ENCODE data around the gene CELF4.
A peak's percentile ranks its signal among the peaks of the same experiment; 100 is the strongest.

The CELF4 gene

DNA sequence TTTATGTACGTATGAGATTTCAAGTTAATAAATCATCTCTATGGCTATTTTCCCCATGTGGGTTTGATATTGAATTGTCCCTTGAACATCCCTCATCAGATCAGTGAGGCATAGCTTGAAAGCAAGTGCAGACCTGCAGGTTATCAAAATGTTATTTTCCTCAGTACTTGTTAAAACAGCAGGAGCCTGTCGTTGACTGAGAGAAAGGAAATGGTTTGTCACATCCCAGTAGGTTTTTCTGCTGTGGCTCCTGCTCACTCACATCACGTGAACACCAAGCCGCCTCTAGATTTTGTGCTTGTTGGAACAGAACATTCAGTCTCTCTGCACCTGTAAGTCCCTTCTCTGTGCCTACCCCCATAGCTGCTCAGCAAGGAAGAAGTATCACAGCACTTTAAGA lies 340.3 kb downstream of the CELF4 start:
- DNase-seq: no peak
- intact Hi-C loops (cut with DNase I): no loop called here

DNA sequence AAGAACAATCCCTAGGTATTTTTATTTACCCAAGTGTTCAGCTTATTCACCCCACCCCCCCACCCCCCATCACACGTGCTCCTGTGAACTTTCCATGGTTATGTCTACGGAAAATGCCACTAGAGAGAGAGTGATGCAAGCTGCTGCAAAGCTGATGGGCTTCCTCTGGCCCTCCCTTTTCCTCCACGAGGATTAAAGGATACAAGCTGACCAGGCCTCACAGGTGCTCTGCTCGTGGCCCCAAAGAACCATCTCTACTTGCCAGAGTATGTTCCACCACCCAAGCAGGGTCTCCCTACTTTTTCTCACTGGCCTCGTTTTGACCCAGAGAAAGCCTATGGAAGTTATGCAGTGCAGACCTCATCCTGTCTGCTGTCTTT lies 342.6 kb downstream of the CELF4 start:
- no peak for DNase-seq
- intact Hi-C loops (cut with DNase I): no loop called here

- intact Hi-C loops (cut with DNase I): no loop called here
- peak in 1 of 10 donors; percentile 59 for DNase-seq
Measured at GRCh38 chr18:37222354-37222998, 343.1 kb downstream of the CELF4 start.

DNA sequence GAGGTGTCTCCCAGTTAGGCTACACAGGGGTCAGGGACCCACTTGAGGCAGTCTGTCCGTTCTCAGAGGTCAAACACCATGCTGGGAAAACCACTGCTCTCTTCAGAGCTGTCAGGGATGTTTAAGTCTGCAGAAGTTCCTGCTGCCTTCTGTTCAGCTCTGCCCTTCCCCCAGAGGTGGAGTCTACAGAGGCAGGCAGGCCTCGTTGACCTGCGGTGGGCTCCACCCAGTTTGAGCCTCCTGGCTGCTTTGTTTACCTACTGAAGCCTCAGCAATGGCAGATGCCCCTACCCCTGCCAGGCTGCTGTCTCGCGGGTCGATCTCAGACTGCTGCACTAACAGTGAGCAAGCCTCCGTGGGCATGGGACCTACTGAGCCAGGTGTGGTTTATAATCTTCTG lies 346.3 kb downstream of the CELF4 start:
- intact Hi-C loops (cut with DNase I): no loop called here
- no peak for DNase-seq

GRCh38 chr18:37218022-37218590 lies 347.5 kb downstream of the CELF4 start:
- intact Hi-C loops (cut with DNase I): no loop called here
- no peak for DNase-seq

- intact Hi-C loops (cut with DNase I): no loop called here
- DNase-seq: no peak
Measured at GRCh38 chr18:37210781-37211180, 354.8 kb downstream of the CELF4 start.

DNA sequence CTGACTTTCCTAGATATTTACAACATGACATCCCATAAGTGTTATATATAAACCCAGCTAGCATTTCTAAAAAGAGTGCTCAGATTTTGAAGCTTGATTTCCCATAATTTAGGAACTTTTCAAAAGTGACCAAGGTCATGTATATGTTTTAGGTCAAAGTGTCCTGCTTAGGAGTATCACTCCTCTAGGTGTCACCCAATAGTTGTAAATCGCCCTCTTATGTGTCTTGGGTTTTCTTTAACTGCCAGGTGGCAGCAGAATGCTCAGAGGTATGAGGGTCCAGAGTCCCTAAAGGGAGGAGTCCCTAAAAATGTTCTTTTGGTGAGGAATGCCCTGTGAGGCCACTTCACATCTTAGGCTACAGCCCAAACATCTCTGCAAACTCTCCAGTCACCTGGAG lies 358.3 kb downstream of the CELF4 start:
- no peak for DNase-seq
- intact Hi-C loops (cut with DNase I): no loop called here

DNA sequence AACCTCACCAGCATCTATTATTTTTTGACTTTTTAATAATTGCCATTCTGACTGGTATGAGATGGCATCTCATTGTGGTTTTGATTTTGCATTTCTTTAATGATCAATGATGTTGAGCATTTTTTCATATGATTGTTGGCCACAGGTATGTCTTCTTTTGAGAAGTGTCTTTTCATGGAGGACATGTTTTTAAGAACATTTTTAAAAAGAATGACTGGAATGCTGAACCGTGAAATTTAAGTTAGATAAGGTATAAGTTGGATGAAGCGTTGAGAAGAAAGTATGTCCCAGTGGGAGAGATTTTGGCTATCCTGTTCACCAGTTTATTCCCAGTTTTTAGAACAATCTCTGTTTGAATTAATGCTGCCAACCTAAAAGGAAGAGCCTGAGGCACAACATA lies 365.9 kb downstream of the CELF4 start:
- DNase-seq: no peak
- intact Hi-C loops (cut with DNase I): no loop called here

Measured in posterior cingulate gyrus (tissue), 11 donors.